ENCODE measurements around the gene SLC6A19.
A peak's percentile ranks its signal among the peaks of the same experiment; 100 is the strongest.

SLC6A19 gene

GRCh38 chr5:1206521-1207412, 5.4 kb downstream of the SLC6A19 start:
- no peak for TF ChIP-seq CTCF (conservative IDR thresholded peaks at IDR 0.05; ENCODE audit: low read length)
- H3K4me3 ChIP-seq (ENCODE audit: low read length): no peak overlapping the region
- DNase-seq (ENCODE audit: low read depth): no peak

GRCh38 chr5:1207555-1207954, 6.2 kb downstream of the SLC6A19 start:
- DNase-seq (ENCODE audit: low read depth): no peak
- H3K4me3 ChIP-seq (ENCODE audit: low read length): no peak overlapping the region
- TF ChIP-seq CTCF (conservative IDR thresholded peaks at IDR 0.05; ENCODE audit: low read length): no peak

- H3K4me3 ChIP-seq (ENCODE audit: low read length): no peak overlapping the region
- no peak for TF ChIP-seq CTCF (conservative IDR thresholded peaks at IDR 0.05; ENCODE audit: low read length)
- DNase-seq (ENCODE audit: low read depth): no peak
Measured at GRCh38 chr5:1208221-1208742, 6.9 kb downstream of the SLC6A19 start.

GRCh38 chr5:1208743-1209488, 7.5 kb downstream of the SLC6A19 start:
- no peak overlapping the region for H3K4me3 ChIP-seq (ENCODE audit: low read length)
- TF ChIP-seq CTCF (conservative IDR thresholded peaks at IDR 0.05; ENCODE audit: low read length): peak; percentile 51
- DNase-seq (ENCODE audit: low read depth): peak; percentile 5

- no peak overlapping the region for H3K4me3 ChIP-seq (ENCODE audit: low read length)
- DNase-seq (ENCODE audit: low read depth): no peak
- TF ChIP-seq CTCF (conservative IDR thresholded peaks at IDR 0.05; ENCODE audit: low read length): no peak
Measured at GRCh38 chr5:1209489-1209852, 8.1 kb downstream of the SLC6A19 start.

GRCh38 chr5:1209896-1210776, 8.7 kb downstream of the SLC6A19 start:
- no peak for TF ChIP-seq CTCF (conservative IDR thresholded peaks at IDR 0.05; ENCODE audit: low read length)
- no peak for DNase-seq (ENCODE audit: low read depth)
- no peak overlapping the region for H3K4me3 ChIP-seq (ENCODE audit: low read length)
